Keratinocyte (primary cell): Measurements from ENCODE around the gene NUP210. TPM values are rescaled to one million over a fixed set of nuclear protein-coding genes. Genes with fewer than 3 reads are reported as not detected.

Experiments
- DNase-seq: peaks from one replicate; pipeline ENCODE4 v3.0.0-alpha.2; 2011; ENCODE audit warnings: low read depth, missing footprints, low spot score
- FAIRE-seq: peaks from 2 replicates; lab custom pipeline; 2011; peaks lifted over from hg19 to GRCh38; lab: Jason Lieb, UNC
- H2AFZ ChIP-seq: 2 replicates; pipeline ENCODE4 v1.6.0; 2012; ENCODE audit warnings: low read length, control low read depth, inconsistent platforms; ENCODE audit not compliant: control insufficient read depth
- H3K27ac ChIP-seq: 2 replicates; pipeline ENCODE4 v1.5.1; 2011; ENCODE audit warnings: low read length; ENCODE audit not compliant: control insufficient read depth, insufficient read depth
- H3K27me3 ChIP-seq: 3 replicates; pipeline ENCODE4 v1.6.0; 2011; ENCODE audit warnings: low read length; ENCODE audit not compliant: control insufficient read depth, insufficient read depth; ENCODE audit errors: extremely low read depth
- H3K36me3 ChIP-seq, 2 experiments: 2 replicates in 1 of 2; 3 replicates in 1 of 2; pipeline ENCODE4 v1.5.1; 2011; ENCODE audit warnings: low read length in 2 of 2, mild to moderate bottlenecking in 1 of 2; ENCODE audit not compliant: control insufficient read depth in 2 of 2, insufficient read depth in 2 of 2; ENCODE audit errors: extremely low read depth in 1 of 2
- H3K4me1 ChIP-seq: 3 replicates; pipeline ENCODE4 v1.5.1; 2011; ENCODE audit warnings: low read length; ENCODE audit not compliant: control insufficient read depth, insufficient read depth; ENCODE audit errors: extremely low read depth
- H3K4me2 ChIP-seq: 3 replicates; pipeline ENCODE4 v1.6.0; 2011; ENCODE audit warnings: low read depth, low read length; ENCODE audit not compliant: control insufficient read depth, insufficient read depth; ENCODE audit errors: extremely low read depth
- H3K4me3 ChIP-seq, 3 experiments: fragments of 200-600 bp in 1 of 3; sonication (generic) in 1 of 3; 2 replicates in 2 of 3; 3 replicates in 1 of 3; pipeline ENCODE4 v1.5.1; 2011 to 2016; ENCODE audit warnings: low read length in 3 of 3, mild to moderate bottlenecking in 3 of 3, control low read depth in 2 of 3, inconsistent platforms in 1 of 3, low read depth in 1 of 3, mixed read lengths in 1 of 3, mixed run types in 1 of 3, moderate library complexity in 1 of 3; ENCODE audit not compliant: control insufficient read depth in 2 of 3, insufficient read depth in 2 of 3; ENCODE audit errors: extremely low read depth in 1 of 3
- H3K79me2 ChIP-seq: 2 replicates; pipeline ENCODE4 v1.6.0; 2012; ENCODE audit warnings: low read length; ENCODE audit not compliant: control insufficient read depth, insufficient read depth
- H3K9ac ChIP-seq: 3 replicates; pipeline ENCODE4 v1.6.0; 2011; ENCODE audit warnings: low read length; ENCODE audit not compliant: control insufficient read depth, insufficient read depth; ENCODE audit errors: extremely low read depth
- H3K9me1 ChIP-seq: 3 replicates; pipeline ENCODE4 v1.6.0; 2011; ENCODE audit warnings: low read length; ENCODE audit not compliant: control insufficient read depth, insufficient read depth; ENCODE audit errors: extremely low read depth
- H3K9me3 ChIP-seq: 2 replicates; pipeline ENCODE4 v1.5.1; 2012; ENCODE audit warnings: low read depth, low read length; ENCODE audit not compliant: control insufficient read depth
- H4K20me1 ChIP-seq: 3 replicates; pipeline ENCODE4 v1.6.0; 2011; ENCODE audit warnings: low read length; ENCODE audit not compliant: control insufficient read depth, insufficient read depth; ENCODE audit errors: extremely low read depth
- CTCF ChIP-seq, 3 experiments: IDR thresholded peaks in 1 of 3; conservative IDR thresholded peaks in 1 of 3; optimal IDR thresholded peaks in 1 of 3; 2 replicates in 2 of 3; 3 replicates in 1 of 3; pipeline versions ENCODE3 to v1.5.1; 2011; ENCODE audit warnings: low read length in 3 of 3, mild to moderate bottlenecking in 3 of 3, moderate library complexity in 2 of 3, control low read depth in 1 of 3, inconsistent platforms in 1 of 3; ENCODE audit not compliant: insufficient read depth in 2 of 3; ENCODE audit errors: extremely low read depth in 1 of 3
- EZH2 ChIP-seq: IDR thresholded peaks from one replicate; pipeline ENCODE4 v1.6.1; 2012; ENCODE audit warnings: inconsistent platforms, mild to moderate bottlenecking, low read length, moderate library complexity
- dilution Hi-C: fragments of 300-500 bp; cut with MboI; formaldehyde crosslinking; loops from one replicate; pipeline ENCODE4 v1.7.0; 2020; ENCODE audit warnings: low sequenced_read_pairs; ENCODE audit not compliant: extremely low pct_ligation_motif_present
- polyA plus RNA-seq, 5 experiments: library from polyadenylated mRNA; depleted of rRNA in 3 of 5; stranded (reverse) in 3 of 5; stranded (forward) in 1 of 5; unstranded in 1 of 5; fragments of >200 nt; gene quantifications; 1 replicate in 1 of 5; 2 replicates in 3 of 5; 3 replicates in 1 of 5; pipeline versions ENCODE4 v1.2.1 to v1.2.3, GENCODE V29; 2011 to 2012; ENCODE audit warnings: missing spikeins in 2 of 5, low read depth in 1 of 5, low replicate concordance in 1 of 5

NUP210 gene
- polyA plus RNA-seq, 1 donor (not counting 4 experiments of a cell fraction or from before 2014, with no cell fraction given): 0.01 TPM

GRCh38 chr3:13335503-13335902 is 84.6 kb downstream of the NUP210 start:
- DNase-seq: no peak
- H2AFZ ChIP-seq: no peak overlapping the region

GRCh38 chr3:13335059-13335458 is 85.1 kb downstream of the NUP210 start:
- H3K79me2 ChIP-seq: no peaks in the 10 kb centered on the region
- FAIRE-seq (no peak), DNase-seq (no peak)
- H3K9me1 ChIP-seq: no peaks in the 10 kb centered on the region
- no peaks in the 10 kb centered on the region for H3K36me3 ChIP-seq
- H3K9ac ChIP-seq: no peak overlapping the region
- no peak overlapping the region for H3K4me3 ChIP-seq
- peaks cover 4% of the 10 kb centered on the region for H3K27me3 ChIP-seq
- H4K20me1 ChIP-seq: no peaks in the 10 kb centered on the region
- no peaks in the 10 kb centered on the region for H3K9me3 ChIP-seq
- dilution Hi-C loops: no loop called here
- no peak overlapping the region for H3K27ac ChIP-seq
- H2AFZ ChIP-seq: no peak overlapping the region
- peaks cover 11% of the 10 kb centered on the region for H3K4me1 ChIP-seq
- TF ChIP-seq EZH2: no peak
- TF ChIP-seq CTCF (optimal IDR thresholded peaks at IDR 0.05 in 1 of 3, IDR thresholded peaks at IDR 0.05 in 1 of 3, conservative IDR thresholded peaks at IDR 0.05 in 1 of 3; ENCODE audit: extremely low read depth in 1 of 3, insufficient read depth in 2 of 3, low read length in 3 of 3): no peak
- no peak overlapping the region for H3K4me2 ChIP-seq

More at GRCh38 chr3:13335503-13335902, 84.6 kb downstream of the NUP210 start:
- peaks cover 11% of the 10 kb centered on the region for H3K4me1 ChIP-seq
- H3K4me3 ChIP-seq: no peak overlapping the region
- H3K27me3 ChIP-seq: peaks cover 4% of the 10 kb centered on the region
- H3K9me3 ChIP-seq: no peaks in the 10 kb centered on the region
- no peaks in the 10 kb centered on the region for H3K9me1 ChIP-seq
- FAIRE-seq: no peak
- H4K20me1 ChIP-seq: no peaks in the 10 kb centered on the region
- no peak overlapping the region for H3K9ac ChIP-seq
- dilution Hi-C loops: no loop called here
- TF ChIP-seq EZH2 (no peak), CTCF (optimal IDR thresholded peaks at IDR 0.05 in 1 of 3, IDR thresholded peaks at IDR 0.05 in 1 of 3, conservative IDR thresholded peaks at IDR 0.05 in 1 of 3; ENCODE audit: extremely low read depth in 1 of 3, insufficient read depth in 2 of 3, low read length in 3 of 3) (no peak)
- H3K36me3 ChIP-seq: no peaks in the 10 kb centered on the region
- no peak overlapping the region for H3K27ac ChIP-seq
- no peak overlapping the region for H3K4me2 ChIP-seq
- H3K79me2 ChIP-seq: no peaks in the 10 kb centered on the region
